BE2C (cell line): ENCODE measurements around the gene BICDL1.
"Not testable (repeated sequence)": the region's sequence is repeated elsewhere in the genome, so short reads cannot be mapped to it uniquely, and the experiment has no call there.

ENCODE experiments used
- DNase-seq: peaks from one replicate; pipeline ENCODE4 v3.0.0-alpha.2; 2020
- H3K27me3 ChIP-seq: fragments of 250-450 bp; sonication (Bioruptor Pico); 2 replicates; pipeline ENCODE4 v1.5.1; 2020; ENCODE audit warnings: mild to moderate bottlenecking
- H3K36me3 ChIP-seq: fragments of 250-450 bp; sonication (Bioruptor Pico); 2 replicates; pipeline ENCODE4 v1.5.1; 2020; ENCODE audit warnings: mild to moderate bottlenecking
- H3K4me1 ChIP-seq: fragments of 250-450 bp; sonication (Bioruptor Pico); 2 replicates; pipeline ENCODE4 v1.5.1; 2020
- H3K4me3 ChIP-seq: 2 replicates; pipeline ENCODE4 v1.5.1; 2011; ENCODE audit warnings: low read depth, low read length
- H3K9me3 ChIP-seq: fragments of 250-450 bp; sonication (Bioruptor Pico); 2 replicates; pipeline ENCODE4 v1.5.1; 2020
- CTCF ChIP-seq: IDR thresholded peaks from 2 replicates; pipeline ENCODE4 v1.5.1; 2012; ENCODE audit warnings: mild to moderate bottlenecking, low read depth, low read length

Gene BICDL1

GRCh38 chr12:119956047-119956446 is 33.0 kb upstream of the BICDL1 start:
- Histone ChIP-seq H3K9me3 (peaks cover 4% of the 10 kb centered on the region), H3K4me1 (no peaks in the 10 kb centered on the region), H3K27me3 (no peaks in the 10 kb centered on the region), H3K4me3 (no peak overlapping the region), H3K36me3 (no peaks in the 10 kb centered on the region)
- DNase-seq: no peak
- TF ChIP-seq CTCF: peak; percentile 25; the same call in 1 of the 2 replicates

- H3K4me1 ChIP-seq: no peaks in the 10 kb centered on the region
- no peaks in the 10 kb centered on the region for H3K36me3 ChIP-seq
- H3K27me3 ChIP-seq: no peaks in the 10 kb centered on the region
- no peak for DNase-seq
- H3K4me3 ChIP-seq: no peak overlapping the region
- peaks cover 4% of the 10 kb centered on the region for H3K9me3 ChIP-seq
- TF ChIP-seq CTCF: no peak
Observed at GRCh38 chr12:119957135-119957534, 31.9 kb upstream of the BICDL1 start.

GRCh38 chr12:119959435-119959834 is 29.6 kb upstream of the BICDL1 start:
- H3K36me3 ChIP-seq: no peaks in the 10 kb centered on the region
- DNase-seq: no peak
- no peak for TF ChIP-seq CTCF
- H3K27me3 ChIP-seq: no peaks in the 10 kb centered on the region
- no peaks in the 10 kb centered on the region for H3K4me1 ChIP-seq
- peaks cover 4% of the 10 kb centered on the region for H3K9me3 ChIP-seq
- no peak overlapping the region for H3K4me3 ChIP-seq

GRCh38 chr12:119964123-119964522 is 24.9 kb upstream of the BICDL1 start:
- H3K27me3 ChIP-seq: peaks cover 14% of the 10 kb centered on the region
- no peak for TF ChIP-seq CTCF
- H3K4me1 ChIP-seq: no peaks in the 10 kb centered on the region

GRCh38 chr12:119964929-119965328 is 24.1 kb upstream of the BICDL1 start:
- Histone ChIP-seq H3K4me3 (no peak overlapping the region), H3K27me3 (peaks cover 14% of the 10 kb centered on the region), H3K36me3 (no peaks in the 10 kb centered on the region; the same call in 1 of the 2 replicates), H3K4me1 (no peaks in the 10 kb centered on the region), H3K9me3 (no peaks in the 10 kb centered on the region; the same call in 1 of the 2 replicates)
- no peak for TF ChIP-seq CTCF
- DNase-seq: no peak

More at GRCh38 chr12:119964123-119964522, 24.9 kb upstream of the BICDL1 start:
- H3K36me3 ChIP-seq: no peaks in the 10 kb centered on the region; the same call in 1 of the 2 replicates
- H3K9me3 ChIP-seq: no peaks in the 10 kb centered on the region; the same call in 1 of the 2 replicates
- no peak overlapping the region for H3K4me3 ChIP-seq
- DNase-seq: no peak

GRCh38 chr12:119980242-119980641 is 8.8 kb upstream of the BICDL1 start:
- no peaks in the 10 kb centered on the region for H3K4me1 ChIP-seq
- no peak for TF ChIP-seq CTCF

GRCh38 chr12:119980702-119981101 is 8.3 kb upstream of the BICDL1 start:
- H3K9me3 ChIP-seq, H3K36me3 ChIP-seq, DNase-seq, H3K4me3 ChIP-seq, H3K4me1 ChIP-seq: not testable (repeated sequence)
- peaks cover 15% of the 10 kb centered on the region for H3K27me3 ChIP-seq

More at GRCh38 chr12:119980242-119980641, 8.8 kb upstream of the BICDL1 start:
- DNase-seq: no peak
- H3K27me3 ChIP-seq: peaks cover 15% of the 10 kb centered on the region
- no peaks in the 10 kb centered on the region for H3K36me3 ChIP-seq
- no peaks in the 10 kb centered on the region for H3K9me3 ChIP-seq
- H3K4me3 ChIP-seq: no peak overlapping the region
